Medulla oblongata (tissue), 1 donor: ENCODE results near the gene RTKN.
"Not testable (repeated sequence)": the region's sequence is repeated elsewhere in the genome, so short reads cannot be mapped to it uniquely, and the experiment has no call there.

Source experiments
- DNase-seq: peaks from one replicate; pipeline ENCODE4 v3.0.0-alpha.2; 2015; ENCODE audit errors: extremely low spot score

Gene RTKN

DNA sequence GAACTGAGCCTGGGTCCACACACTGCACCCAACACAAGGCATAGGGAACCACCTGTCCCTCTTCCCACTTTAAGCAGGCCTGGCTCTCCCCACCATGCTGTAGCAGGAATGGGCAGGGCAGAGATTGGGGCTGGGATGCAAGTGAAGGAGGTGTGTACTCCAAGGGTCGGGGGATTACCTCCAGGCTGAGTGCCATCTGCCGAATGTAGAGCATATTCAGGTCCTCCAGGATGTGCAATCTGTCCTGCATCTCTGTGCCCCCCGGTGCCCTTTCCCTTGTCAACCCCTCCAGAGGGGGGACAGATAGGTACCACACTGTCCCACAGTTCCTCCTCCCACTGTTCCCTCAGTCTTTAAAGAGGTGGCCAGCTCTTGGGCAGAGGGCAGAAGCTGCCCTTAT lies 2.4 kb downstream of the RTKN start:
- DNase-seq: peak; percentile 26

DNA sequence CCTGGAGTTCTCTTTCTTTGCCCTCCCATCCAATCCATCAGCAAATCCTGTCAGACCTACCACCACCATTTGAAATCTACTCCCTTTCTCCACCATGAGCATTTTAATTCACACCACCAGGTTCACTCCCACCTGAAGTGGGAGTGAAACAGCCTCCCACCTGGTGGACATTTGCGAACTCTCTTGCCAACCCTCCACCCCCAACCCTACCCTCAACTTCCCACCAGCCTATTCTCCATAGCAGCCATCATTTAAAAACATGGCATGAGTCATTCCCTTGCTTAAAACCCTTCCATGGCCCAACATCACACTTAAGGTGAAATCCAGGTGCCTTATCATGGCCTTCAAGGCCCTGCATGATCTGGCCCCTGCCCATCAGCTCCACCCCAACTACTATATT lies 3.5 kb downstream of the RTKN start:
- DNase-seq: no peak

DNA sequence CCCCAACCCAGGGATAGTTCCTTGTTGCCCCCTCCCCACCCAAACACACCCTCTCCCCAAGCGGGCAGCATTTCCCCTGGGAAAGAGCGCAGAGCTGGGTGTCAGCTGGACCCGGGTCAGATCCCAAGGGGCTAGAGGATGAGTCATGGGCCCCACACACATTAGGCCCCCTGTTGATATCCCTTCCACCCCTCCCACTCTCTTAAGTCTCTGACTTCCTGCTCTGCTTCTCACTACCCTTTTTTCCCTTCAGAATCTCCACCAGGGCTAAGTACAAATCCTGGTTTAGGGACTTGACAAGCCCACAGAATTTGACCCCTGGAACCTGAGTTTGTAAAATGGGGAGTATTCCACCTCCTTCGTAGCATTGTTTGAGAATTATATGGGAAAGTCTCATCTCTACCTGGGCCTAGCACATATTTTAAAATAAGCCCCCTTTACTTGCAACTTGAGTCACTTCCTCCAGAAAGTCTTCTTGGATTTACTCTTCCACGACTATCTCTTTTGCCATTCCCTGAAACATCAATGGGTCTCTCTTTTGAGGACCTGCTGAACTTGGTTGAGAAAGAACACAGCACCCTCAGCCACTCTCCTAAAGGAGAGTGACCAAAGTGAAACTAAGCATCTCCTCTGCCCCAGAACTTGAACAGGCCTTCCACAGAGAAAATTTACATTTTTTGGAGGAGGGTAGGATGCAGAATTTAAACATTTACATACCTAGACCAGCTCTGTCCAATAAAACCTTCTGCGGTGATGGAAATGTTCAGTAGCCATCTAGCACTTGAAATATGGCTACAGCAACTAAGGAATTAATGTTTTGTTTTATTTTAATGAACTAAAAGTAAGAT lies 4.7 kb downstream of the RTKN start:
- no peak for DNase-seq

DNA sequence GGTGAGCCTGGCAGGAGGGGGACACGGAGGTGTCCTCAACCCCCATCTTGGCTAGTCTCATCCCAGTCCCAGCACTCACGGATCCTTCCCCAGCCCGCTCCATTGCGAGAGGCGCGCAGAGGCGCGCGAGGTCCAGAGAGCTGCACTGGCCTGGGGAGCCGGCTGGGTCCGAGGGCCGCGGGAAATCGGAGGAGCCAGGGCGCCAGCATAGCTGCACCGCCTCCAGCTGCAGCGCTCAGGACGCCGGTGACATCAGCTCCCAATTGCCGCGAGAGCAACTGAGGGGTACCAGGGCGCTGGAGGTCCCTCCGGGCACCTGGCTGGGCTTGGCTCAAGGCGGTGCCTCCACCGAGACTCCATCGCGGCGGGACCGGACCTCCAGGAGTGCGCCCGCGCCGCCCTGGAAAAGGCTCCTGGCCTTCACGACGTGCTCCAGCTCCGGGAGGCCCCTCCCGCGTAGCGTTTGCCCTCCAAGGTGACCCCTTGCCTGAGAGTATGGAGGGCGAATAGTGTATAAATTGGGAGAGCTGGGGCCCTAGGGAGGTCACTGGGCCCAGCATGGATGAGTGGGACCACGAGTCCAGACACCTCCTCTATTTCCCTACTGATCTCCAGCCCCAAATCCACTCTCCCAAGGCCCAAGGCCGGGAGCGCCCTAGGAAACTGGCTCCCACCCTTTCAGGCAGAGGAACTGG lies 5.5 kb downstream of the RTKN start:
- DNase-seq: no peak

DNA sequence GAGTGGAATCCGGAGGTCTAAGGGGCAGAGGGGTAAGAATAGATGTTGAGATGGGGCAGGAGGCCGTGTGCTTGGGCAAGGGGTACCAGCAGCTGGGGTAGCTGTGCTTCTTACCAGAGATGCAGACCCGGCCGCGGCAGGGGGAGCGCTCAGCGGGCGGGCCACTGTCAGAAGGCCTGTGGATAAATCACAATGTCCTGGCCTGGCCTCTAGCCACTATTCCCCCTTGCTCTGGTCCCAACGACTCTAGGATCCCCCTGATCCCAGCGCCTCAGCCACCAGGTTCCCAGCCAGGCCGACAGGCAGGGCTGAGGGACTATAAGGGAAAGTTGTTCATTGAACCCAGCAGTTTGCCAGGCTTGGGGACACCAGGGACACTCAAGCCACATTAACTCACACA lies 11.2 kb downstream of the RTKN start:
- no peak for DNase-seq

DNA sequence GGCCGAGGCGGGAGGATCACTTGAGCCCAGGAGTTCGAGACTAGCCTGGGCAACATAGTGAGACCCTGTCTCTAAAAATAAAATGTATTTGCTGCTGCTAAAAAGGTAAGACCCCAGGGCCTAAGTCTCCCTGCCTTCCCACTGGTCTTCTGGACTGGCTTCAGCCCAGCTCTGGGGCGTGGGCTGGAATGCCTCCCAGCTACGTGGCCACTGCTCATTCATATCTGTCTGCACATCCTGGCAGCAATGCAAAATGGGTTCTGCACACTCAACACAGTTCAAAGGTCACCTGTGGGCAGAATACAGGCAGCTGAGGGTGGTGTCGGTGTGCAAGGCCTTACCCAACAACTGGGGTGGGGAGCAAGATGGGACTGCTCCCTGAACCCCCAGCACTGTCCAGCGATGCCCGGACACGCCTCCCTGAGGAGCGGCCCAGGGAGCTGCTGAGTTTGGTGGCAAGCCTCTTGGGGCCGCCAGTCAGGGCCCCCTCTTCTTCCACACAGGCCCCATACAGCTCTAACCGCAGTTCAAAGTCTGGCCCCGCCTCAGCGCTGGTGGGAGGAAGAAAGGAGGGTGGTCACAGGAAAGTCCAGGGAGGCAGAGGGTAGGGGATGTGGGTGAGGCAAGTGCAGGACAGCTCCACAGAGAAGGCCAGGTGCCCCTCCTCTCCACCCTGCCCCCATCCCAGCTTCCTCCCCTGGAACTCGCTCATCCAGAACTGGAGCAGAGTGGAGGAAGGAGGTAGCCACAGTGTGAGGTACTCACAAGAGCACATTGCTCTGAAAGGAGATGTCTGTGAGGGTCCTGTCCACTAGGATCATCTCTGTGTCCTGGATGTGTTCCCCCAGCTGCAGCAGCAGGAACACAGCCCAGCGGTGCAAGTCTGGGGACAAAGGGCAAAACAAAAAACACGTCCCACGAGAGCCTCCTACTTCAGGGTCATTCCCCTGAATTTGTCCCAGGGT lies 12.0 kb downstream of the RTKN start:
- no peak for DNase-seq

DNA sequence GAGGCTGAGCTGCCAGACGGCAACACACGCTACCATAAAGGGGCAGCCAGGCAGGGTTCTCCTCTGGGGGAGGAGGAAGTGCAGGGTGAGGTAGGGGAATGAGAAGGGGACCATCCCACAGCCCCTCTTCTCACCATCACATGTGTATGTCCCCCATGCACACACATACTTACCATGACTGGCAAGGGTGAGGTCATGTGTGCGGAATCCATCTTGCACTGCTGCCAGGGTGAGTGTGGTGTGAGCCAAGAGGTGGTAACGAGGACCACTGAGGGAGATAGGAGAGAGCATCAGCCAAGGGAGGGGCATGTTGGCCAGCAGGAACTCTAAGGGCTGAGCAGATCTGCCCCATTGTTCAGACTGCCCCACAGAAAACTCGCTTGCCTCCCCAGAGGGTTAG lies 13.1 kb downstream of the RTKN start:
- no peak for DNase-seq

DNA sequence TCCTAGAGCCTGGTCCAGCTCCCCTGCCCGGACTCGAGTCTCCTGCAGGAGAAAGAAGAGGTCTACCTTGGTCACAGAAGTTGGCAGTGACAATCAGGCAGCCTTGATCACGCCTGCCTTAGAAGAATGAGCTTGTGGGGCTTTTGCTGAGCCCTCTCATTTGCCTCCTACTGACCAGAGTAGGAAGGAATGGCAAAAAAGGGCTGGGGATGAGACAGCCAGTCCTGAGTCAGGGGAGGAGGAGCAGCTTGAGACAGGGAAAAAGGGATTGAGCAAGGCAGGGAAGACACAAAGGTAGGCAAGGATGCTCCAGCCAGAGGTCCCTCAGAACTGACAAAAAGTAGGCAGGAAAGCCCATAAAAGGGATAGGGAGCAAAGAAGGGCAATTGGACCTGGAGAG lies 14.2 kb downstream of the RTKN start:
- no peak for DNase-seq

DNA sequence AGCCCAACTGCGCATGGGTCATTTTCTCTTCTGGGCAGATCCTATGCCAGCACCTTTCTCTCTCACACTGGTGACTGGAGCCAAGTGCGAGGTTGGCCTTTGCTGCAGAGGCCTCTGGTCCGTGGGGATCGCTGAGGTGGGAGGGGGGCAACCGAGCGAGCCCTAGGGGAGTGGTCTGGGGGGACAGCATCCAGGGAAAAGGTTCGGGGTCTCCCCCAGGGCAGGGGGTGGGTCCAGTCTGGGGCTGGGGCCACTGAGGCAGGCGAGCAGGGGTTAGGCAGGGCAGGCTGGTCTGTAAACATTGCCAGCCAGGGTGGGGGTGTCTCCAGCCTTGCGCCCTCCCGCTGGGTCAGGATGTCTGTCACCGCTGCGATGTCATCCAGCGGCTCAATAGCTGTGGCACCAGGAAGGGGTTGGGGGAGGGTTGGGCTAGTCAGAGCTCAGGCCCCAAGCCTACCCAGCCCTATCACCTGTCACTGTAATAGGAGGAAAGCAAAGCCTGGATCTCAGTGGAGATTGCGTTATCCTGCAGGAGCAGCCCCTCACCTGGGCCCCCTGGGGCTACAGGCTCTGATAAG lies 15.5 kb downstream of the RTKN start:
- DNase-seq: no peak

DNA sequence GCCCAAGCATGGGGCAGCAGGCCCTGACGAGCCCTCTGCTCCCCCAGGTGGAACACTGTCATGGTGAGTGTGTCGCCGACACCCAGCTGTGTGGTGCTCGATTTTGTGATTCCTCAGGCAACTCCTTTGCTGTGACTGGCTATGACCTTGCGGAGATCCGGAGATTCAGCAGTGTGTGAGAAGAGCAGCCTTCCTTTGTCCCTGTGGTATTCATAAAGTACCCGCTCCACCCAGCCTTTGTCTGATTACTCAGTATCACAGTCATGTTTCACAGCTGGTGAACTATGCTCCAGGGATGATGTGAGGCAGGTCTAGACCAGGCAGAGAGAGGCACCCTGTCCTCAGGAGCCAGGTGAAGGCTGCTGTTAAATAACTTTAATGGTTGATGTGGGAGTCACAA lies 16.2 kb downstream of the RTKN start:
- DNase-seq: no peak

DNA sequence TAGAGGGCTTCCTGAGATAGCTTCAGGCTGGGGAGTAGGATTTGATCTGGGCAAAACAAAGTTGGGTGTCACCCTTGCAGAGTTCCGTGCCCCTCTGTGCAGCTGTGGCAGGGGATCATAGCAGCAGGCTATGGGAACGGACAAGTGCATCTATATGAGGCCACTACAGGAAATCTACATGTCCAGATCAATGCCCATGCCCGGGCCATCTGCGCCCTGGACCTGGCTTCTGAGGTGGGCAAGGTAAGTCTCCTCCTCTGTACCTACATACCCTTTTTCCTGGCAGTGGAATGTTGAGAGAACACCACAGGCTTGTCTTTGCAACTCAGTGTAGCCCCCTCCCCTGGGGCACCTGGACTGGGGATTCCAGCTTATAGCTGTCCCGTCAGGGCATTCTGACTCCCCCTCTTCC lies 16.7 kb downstream of the RTKN start:
- no peak for DNase-seq

DNA sequence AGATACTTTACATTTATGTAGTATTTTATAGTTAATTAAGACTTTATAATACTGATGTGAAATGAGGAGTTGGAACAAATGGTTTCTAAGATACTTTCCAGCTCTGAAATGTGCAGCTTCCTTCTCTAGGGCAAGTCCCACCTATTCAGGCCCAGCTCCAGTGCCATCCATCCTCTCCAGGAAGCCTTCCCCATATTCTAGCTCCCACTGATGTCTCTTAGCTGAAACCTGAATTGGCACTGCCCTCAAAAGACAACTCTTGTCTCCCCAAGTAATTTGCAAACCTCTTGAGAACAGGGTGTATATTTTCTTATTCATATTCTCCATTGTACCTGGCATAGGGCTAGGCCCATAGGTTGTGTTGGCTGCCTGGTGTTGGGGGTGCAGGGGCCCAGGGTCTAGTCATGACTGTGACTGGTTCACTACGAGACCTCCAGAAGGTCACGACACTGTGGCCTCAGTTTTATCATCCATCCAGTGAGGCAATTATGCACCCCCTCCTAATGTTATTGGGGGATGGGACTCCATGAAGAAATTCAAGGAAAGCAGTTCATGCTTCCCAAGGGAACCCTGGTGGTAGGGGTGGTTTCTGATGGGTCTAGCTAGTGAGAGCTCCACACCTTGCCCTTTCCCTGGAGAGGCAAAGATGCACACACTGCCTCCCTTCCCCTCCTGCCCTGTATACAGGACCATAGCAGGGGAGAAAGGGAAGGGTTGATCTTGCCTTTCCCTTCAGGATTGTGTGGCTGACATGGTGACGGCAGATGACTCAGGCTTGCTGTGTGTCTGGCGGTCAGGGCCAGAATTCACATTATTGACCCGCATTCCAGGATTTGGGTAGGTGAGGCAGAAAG lies 17.4 kb downstream of the RTKN start:
- DNase-seq: no peak

DNA sequence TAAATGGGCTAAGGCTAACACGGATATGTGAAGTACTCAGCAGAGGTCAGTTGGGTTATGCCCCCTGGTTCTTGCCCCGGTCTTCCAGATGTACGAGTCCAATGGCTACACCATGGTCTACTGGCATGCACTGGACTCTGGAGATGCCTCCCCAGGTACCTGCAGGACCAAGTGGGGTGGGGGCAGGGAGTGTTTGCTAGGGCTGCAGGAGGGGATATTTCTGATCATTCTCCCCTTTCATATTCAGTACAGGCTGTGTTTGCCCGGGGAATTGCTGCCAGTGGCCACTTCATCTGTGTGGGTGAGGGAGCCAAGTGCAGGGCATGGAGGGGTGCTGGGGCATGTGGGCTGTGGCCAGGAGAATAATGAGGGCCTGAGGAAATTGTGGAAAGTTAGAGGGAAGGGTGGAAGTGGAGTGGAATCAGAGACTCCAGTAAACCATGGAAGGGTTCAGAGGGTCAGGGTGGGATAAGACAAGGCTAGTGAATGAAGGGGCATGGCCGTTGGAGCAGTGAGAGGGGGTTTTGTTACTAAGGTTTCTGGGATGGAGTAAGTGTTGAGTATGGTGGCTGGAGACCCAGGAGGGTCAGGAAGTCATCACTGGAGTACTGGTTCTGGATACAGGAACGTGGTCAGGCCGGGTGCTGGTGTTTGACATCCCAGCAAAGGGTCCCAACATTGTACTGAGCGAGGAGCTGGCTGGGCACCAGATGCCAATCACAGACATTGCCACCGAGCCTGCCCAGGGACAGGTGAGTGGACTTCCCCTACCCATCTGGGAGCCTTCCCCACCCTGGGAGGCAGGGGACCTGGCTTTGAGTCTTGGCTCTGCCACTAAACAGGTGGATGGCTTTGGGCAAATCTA lies 18.3 kb downstream of the RTKN start:
- DNase-seq: no peak

DNA sequence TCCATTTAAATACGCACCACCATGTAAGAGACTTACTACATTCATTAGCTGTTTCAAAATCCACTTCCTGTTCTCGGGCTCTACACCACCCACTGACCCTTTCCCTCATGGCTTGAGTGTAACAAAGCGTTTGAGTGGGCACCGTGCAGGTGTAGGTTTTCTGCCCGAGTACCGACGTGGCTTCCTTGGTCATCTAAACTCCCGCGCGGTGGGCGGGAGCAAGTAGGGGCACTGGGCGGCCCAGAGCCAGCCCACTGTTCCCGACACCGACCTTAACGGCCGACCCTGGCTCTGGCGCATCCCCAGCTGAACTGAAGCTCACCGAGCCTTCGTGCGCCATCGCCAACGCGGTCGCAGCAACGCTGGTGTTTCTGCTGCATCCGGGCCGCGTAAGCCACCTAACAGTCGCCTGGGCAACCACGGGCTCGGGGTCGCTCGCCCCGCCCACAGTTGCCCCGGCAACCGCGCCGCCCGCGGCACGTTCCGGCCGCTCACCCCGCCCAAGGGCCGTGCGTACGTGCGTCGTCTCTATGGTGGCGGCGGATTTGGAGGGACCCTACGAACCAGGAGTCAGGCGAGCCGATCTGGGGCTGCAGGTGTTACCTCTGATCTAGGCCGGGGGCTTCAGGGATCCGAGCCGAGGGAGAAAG lies 20.4 kb downstream of the RTKN start, which contains the start of the genes C2orf81 and WDR54:
C2orf81 (minus strand) TSS at position 399 of the 650 bp plus-strand sequence; CDS start at position 340, 59 bp downstream.
WDR54 (plus strand) TSS at position 510 of the 650 bp plus-strand sequence. CDS start 424 bp downstream, outside the sequence.
- peak; percentile 61 for DNase-seq

DNA sequence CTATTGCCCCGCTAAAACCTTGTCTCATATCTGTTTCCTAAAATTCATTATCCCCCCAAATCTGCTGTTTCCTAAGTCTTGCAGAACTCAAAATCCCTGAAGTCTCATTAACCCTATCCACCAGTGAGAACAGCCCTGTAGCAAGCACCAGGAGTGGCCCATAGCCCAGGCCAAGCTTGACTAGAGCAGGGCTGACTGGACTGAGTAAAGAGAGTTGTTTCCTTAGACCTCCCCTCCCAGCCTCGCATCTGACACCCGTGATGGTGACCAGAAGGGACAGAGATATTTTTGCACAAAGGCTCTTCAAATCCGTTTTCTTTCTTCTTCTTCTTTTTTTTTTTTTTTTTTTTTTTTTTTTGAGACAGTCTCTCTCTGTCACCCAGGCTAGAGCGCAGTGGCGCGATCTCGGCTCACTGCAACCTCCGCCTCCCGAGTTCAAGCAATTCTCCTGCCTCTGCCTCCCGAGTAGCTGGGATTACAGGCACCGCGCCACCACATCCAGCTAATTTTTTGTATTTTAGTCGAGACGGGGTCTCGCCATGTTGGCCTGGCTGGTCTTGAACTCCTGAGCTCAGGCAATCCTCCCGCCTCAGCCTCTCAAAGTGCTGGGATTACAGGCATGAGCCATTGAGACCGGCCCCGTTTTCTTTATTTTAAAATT lies 21.2 kb downstream of the RTKN start:
- not testable (repeated sequence) for DNase-seq

DNA sequence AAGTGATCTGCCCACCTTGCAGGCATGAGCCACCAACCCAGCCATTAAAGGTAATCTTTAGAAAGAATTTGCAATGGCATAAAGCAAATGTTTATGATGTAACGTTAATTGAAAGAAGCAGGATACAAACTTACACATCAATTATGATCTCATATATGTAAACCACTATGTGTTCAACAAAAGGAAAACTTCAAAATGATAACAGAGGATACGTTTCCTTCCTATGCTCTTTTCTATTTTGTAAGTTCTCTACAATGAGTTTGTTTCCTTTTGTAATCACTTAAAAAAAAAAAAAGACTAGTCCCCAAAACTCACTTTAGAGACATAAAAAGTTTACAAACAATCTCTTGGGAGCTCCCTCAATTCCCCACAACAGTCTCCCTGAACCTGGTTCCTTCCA lies 21.7 kb downstream of the RTKN start:
- DNase-seq: no peak

DNA sequence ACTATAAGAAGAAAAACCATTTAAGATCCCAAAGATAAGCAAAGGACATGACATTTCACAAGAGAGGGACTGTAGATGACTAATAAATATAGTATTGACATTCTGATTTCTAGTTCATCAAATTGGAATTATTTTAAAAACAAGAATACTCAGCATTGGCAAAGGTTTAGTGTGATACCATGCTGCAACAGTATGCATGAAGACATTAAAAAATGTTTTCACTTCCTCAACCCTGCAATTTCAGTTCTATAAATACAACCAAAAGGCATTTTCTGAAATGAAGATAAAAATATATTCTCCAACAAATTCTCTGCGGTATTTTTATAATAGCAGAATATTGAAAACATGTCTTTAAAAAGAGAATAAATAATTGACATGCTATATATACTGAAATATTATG lies 22.4 kb downstream of the RTKN start:
- DNase-seq: no peak

DNA sequence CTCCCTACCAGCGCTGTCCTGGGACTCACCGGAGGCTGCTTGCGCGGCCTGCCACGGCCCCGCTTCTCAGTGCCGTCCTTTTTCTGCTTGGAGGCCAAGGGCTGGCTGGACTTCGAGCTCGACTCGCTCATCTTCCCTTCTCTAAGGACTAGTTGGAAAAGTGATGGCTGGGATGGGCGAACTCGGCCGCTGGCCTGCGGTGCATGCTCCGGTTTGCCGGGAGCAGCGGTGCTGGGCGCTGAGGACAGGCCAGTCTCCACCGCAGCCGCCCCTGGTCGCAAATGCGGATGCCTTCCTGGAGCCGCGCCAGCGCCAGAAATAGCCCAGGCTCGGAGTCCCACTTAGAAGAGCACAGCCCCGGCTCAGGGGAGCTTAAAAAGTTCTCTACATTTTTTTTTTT lies 23.4 kb downstream of the RTKN start:
- no peak for DNase-seq

DNA sequence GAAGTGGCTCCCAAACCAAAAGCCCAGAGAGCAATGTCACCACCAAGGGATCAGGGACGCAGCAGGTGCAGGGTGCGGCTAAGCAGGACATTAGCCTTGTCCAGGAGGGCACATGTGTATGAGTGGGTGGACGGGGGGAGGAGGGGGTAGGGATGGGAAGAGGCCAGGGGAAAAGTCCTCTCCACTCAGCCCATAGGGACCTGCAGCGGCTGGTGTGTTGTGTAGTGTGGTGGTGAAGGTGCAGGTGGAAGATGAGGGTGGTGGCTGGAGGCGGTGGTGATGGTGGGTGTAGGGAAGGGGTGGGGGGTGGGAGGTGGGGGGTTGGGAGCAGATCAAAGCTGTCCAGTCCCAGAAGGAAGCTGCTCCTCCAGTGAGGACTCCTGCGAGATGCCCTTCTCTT lies 24.0 kb downstream of the RTKN start:
- no peak for DNase-seq
